ENCODE results near the gene DENND6B. TPM values are rescaled to one million over a fixed set of nuclear protein-coding genes. Genes with fewer than 3 reads are reported as not detected.
A peak's percentile ranks its signal among the peaks of the same experiment; 100 is the strongest.

DENND6B gene
- total RNA-seq, 3 donors from 2014 or later (not counting 1 experiment from before 2014, with no cell fraction given), result 3.1 to 5.0 (median 4.5) TPM

DNA sequence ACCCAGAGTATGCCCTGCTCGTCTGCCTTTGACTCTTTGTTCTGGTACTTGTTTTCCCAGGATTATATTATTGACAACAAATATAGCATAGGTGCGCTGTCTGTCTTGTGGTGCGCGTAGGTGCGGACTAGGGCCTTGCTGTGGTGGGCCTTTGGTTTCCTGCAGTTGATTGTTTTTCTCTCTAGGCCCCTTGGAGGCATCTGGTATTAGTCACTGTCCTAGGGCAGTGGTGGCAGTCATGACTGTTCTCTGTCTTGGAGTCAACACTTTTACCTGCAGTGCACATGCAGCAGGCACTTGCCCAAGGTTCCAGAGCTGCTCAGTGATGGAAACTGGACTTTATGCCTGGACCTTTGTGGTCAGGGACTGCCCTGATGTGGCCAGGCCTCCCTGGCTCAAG lies 34.9 kb upstream of the DENND6B start:
- H3K36me3 Mint-ChIP-seq, result no peaks in the 10 kb centered on the region
- Histone ChIP-seq H3K27ac (ENCODE audit: low read length) (peak overlapping the region; percentile 31), H3K9me3 (ENCODE audit: control insufficient read depth, insufficient read depth, low read length) (no peaks in the 10 kb centered on the region), H3K4me3 (ENCODE audit: low read length) (no peak overlapping the region), H3K4me1 (ENCODE audit: control insufficient read depth, insufficient read depth, low read length) (peaks cover 33% of the 10 kb centered on the region), H3K36me3 (ENCODE audit: control insufficient read depth, insufficient read depth, low read length) (peaks cover 12% of the 10 kb centered on the region), H3K27me3 (ENCODE audit: control insufficient read depth, insufficient read depth, low read length) (no peaks in the 10 kb centered on the region)
- TF ChIP-seq, protein P1, sequence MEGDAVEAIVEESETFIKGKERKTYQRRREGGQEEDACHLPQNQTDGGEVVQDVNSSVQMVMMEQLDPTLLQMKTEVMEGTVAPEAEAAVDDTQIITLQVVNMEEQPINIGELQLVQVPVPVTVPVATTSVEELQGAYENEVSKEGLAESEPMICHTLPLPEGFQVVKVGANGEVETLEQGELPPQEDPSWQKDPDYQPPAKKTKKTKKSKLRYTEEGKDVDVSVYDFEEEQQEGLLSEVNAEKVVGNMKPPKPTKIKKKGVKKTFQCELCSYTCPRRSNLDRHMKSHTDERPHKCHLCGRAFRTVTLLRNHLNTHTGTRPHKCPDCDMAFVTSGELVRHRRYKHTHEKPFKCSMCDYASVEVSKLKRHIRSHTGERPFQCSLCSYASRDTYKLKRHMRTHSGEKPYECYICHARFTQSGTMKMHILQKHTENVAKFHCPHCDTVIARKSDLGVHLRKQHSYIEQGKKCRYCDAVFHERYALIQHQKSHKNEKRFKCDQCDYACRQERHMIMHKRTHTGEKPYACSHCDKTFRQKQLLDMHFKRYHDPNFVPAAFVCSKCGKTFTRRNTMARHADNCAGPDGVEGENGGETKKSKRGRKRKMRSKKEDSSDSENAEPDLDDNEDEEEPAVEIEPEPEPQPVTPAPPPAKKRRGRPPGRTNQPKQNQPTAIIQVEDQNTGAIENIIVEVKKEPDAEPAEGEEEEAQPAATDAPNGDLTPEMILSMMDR (IDR thresholded peaks at IDR 0.05), result no peak
- peaks cover 40 to 52% of the 10 kb centered on the region in 2 donors for H3K4me1 Mint-ChIP-seq
- ATAC-seq (peak; percentile 21 to 51 (median 43)), DNase-seq (peak in 1 of 2 donors; percentile 24)
- intact Hi-C loops (cut with micrococcal nuclease), result no loop called here
- no peaks in the 10 kb centered on the region for H3K27me3 Mint-ChIP-seq (ENCODE audit: low read depth in 2 of 2)
- H3K4me3 Mint-ChIP-seq, result no peak overlapping the region
- WGBS (ENCODE audit: insufficient coverage), result 52% methylated on average over 5 of the region's 5 CpGs
- no peaks in the 10 kb centered on the region for H3K9me3 Mint-ChIP-seq
- H3K27ac Mint-ChIP-seq, result peak overlapping the region; percentile 51 to 55

DNA sequence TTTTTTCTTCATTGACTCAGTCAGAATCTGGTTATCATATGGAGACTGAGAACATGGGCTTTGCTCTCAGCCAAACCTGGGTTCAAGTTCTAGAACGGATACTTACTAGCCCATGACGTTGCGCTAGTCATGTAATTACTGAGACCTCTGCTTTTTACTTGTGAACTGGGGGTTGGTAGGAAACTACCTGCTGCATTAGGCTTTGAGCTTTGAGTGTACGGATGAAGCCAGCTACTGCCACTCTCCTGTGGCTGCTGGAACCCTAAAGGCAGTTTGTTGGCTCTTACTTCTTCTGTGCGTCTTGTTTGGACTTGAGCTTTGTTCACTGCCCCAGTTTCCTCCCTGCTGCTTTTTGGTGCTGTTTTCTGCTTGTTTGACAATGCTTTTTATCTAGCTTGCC lies 34.4 kb upstream of the DENND6B start:
- WGBS (ENCODE audit: insufficient coverage), result 78% methylated on average over 5 of the region's 5 CpGs
- TF ChIP-seq, protein P1 (IDR thresholded peaks at IDR 0.05), result no peak
- DNase-seq (peak in 1 of 2 donors; percentile 22), ATAC-seq (no peak)
- Histone ChIP-seq H3K4me3 (ENCODE audit: low read length) (no peak overlapping the region), H3K9me3 (ENCODE audit: control insufficient read depth, insufficient read depth, low read length) (no peaks in the 10 kb centered on the region), H3K27me3 (ENCODE audit: control insufficient read depth, insufficient read depth, low read length) (no peaks in the 10 kb centered on the region), H3K4me1 (ENCODE audit: control insufficient read depth, insufficient read depth, low read length) (peaks cover 33% of the 10 kb centered on the region), H3K36me3 (ENCODE audit: control insufficient read depth, insufficient read depth, low read length) (peaks cover 12% of the 10 kb centered on the region), H3K27ac (ENCODE audit: low read length) (no peak overlapping the region)
- Mint-ChIP-seq H3K4me3 (no peak overlapping the region), H3K27me3 (ENCODE audit: low read depth in 2 of 2) (no peaks in the 10 kb centered on the region), H3K9me3 (no peaks in the 10 kb centered on the region), H3K36me3 (no peaks in the 10 kb centered on the region), H3K4me1 (peaks cover 37 to 49% of the 10 kb centered on the region in 2 donors), H3K27ac (peak overlapping the region; percentile 51 to 55)
- intact Hi-C loops (cut with micrococcal nuclease), result no loop called here

DNA sequence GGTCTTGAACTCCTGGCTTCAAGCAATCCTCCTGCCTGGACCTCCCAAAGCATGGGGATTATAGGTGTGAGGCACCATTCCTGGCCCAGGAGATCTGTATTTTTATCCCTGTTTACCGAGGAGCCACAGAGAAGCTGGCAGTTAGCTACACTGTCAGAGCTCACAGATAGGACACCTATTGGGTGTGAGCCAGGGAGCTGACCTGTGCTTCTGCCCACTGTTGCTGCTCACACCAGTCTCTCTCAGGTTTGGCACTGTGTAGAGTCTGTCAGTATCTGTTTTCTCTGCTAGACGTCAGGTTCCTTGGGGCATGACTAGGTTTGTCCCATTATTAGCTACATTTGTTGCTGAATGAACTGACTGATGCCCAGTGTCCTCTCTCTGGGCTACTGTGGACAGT lies 33.8 kb upstream of the DENND6B start:
- intact Hi-C loops (cut with micrococcal nuclease), result no loop called here
- no peak for ATAC-seq
- Mint-ChIP-seq H3K4me1 (peaks cover 37 to 44% of the 10 kb centered on the region in 2 donors), H3K27me3 (ENCODE audit: low read depth in 2 of 2) (no peaks in the 10 kb centered on the region), H3K4me3 (no peak overlapping the region), H3K9me3 (no peaks in the 10 kb centered on the region), H3K36me3 (no peaks in the 10 kb centered on the region), H3K27ac (peak overlapping the region in 1 of 2 donors; percentile 55)
- Histone ChIP-seq H3K4me3 (ENCODE audit: low read length) (no peak overlapping the region), H3K4me1 (ENCODE audit: control insufficient read depth, insufficient read depth, low read length) (peaks cover 33% of the 10 kb centered on the region), H3K27ac (ENCODE audit: low read length) (no peak overlapping the region), H3K9me3 (ENCODE audit: control insufficient read depth, insufficient read depth, low read length) (no peaks in the 10 kb centered on the region), H3K27me3 (ENCODE audit: control insufficient read depth, insufficient read depth, low read length) (no peaks in the 10 kb centered on the region), H3K36me3 (ENCODE audit: control insufficient read depth, insufficient read depth, low read length) (peaks cover 12% of the 10 kb centered on the region)
- TF ChIP-seq, protein P1 (IDR thresholded peaks at IDR 0.05), result no peak
- WGBS (ENCODE audit: insufficient coverage), result 90% methylated on average over 2 of the region's 2 CpGs
- no peak for DNase-seq

DNA sequence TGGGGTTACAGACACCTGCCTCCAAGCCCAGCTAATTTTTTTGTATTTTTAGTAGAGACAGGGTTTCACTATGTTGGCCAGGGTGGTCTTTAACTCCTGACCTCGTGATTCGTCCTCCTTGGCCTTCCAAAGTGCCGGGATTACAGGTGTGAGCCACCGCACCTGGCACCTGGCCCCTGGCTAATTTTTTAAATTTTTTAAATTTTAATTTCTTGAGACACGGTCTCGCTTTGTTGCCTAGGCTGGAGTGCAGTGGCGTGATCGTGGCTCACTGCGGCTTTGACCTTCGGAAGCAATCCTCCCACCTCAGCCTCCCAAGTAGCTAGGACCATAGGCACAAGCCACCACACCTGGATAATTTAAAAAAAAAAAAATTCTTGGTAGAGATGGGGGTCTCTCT lies 30.9 kb upstream of the DENND6B start:
- Histone ChIP-seq H3K36me3 (ENCODE audit: control insufficient read depth, insufficient read depth, low read length) (peaks cover 17% of the 10 kb centered on the region), H3K9me3 (ENCODE audit: control insufficient read depth, insufficient read depth, low read length) (no peaks in the 10 kb centered on the region), H3K4me3 (ENCODE audit: low read length) (no peak overlapping the region), H3K27me3 (ENCODE audit: control insufficient read depth, insufficient read depth, low read length) (no peaks in the 10 kb centered on the region), H3K4me1 (ENCODE audit: control insufficient read depth, insufficient read depth, low read length) (peaks cover 24% of the 10 kb centered on the region), H3K27ac (ENCODE audit: low read length) (no peak overlapping the region)
- H3K27me3 Mint-ChIP-seq (ENCODE audit: low read depth in 2 of 2), result no peaks in the 10 kb centered on the region
- intact Hi-C loops (cut with micrococcal nuclease), result no loop called here
- peak overlapping the region; percentile 7 for H3K27ac Mint-ChIP-seq
- H3K4me3 Mint-ChIP-seq, result no peak overlapping the region
- H3K4me1 Mint-ChIP-seq, result peaks cover 27 to 41% of the 10 kb centered on the region in 2 donors
- TF ChIP-seq, protein P1 (IDR thresholded peaks at IDR 0.05), result no peak
- no peak for DNase-seq
- H3K9me3 Mint-ChIP-seq, result no peaks in the 10 kb centered on the region
- no peak for ATAC-seq
- WGBS (ENCODE audit: insufficient coverage), result 97% methylated on average over 7 of the region's 10 CpGs
- no peaks in the 10 kb centered on the region for H3K36me3 Mint-ChIP-seq

Measured in natural killer cell (primary cell).